HG02970 (cell line): ENCODE results near the gene SPPL2C.

Experiments
- ATAC-seq: cut with Tn5 transposase; IDR thresholded peaks from one replicate; pipeline ENCODE4 v1.9.1; 2021; ENCODE audit warnings: mild to moderate bottlenecking, moderate library complexity, moderate number of reproducible peaks; ENCODE audit not compliant: unreplicated experiment, low FRiP score

SPPL2C gene, protein sequence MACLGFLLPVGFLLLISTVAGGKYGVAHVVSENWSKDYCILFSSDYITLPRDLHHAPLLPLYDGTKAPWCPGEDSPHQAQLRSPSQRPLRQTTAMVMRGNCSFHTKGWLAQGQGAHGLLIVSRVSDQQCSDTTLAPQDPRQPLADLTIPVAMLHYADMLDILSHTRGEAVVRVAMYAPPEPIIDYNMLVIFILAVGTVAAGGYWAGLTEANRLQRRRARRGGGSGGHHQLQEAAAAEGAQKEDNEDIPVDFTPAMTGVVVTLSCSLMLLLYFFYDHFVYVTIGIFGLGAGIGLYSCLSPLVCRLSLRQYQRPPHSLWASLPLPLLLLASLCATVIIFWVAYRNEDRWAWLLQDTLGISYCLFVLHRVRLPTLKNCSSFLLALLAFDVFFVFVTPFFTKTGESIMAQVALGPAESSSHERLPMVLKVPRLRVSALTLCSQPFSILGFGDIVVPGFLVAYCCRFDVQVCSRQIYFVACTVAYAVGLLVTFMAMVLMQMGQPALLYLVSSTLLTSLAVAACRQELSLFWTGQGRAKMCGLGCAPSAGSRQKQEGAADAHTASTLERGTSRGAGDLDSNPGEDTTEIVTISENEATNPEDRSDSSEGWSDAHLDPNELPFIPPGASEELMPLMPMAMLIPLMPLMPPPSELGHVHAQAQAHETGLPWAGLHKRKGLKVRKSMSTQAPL

DNA sequence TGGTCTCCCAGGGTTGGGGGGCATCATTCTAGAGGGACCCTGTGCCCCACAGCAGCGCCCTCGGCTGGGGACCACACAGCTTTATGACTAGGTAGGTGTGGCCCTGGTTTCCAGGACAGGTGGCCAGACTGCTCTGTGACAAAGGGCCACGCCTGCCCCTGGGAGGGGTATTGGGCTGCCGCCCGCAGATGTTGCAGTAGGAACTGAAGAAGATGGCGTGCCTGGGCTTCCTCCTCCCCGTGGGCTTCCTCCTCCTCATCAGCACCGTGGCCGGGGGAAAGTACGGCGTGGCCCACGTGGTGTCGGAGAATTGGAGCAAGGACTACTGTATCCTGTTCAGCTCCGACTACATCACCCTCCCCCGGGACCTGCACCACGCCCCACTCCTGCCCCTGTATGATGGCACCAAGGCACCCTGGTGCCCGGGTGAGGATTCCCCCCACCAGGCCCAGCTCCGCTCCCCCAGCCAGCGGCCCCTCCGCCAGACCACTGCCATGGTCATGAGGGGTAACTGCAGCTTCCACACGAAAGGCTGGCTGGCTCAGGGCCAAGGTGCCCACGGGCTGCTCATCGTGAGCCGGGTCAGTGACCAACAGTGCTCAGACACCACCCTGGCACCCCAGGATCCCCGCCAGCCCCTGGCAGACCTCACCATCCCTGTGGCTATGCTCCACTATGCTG is at the start of gene SPPL2C:
SPPL2C (plus strand) TSS at position 187 of the 681 bp plus-strand sequence; CDS start at position 213, 26 bp downstream.
- no peak for ATAC-seq

DNA sequence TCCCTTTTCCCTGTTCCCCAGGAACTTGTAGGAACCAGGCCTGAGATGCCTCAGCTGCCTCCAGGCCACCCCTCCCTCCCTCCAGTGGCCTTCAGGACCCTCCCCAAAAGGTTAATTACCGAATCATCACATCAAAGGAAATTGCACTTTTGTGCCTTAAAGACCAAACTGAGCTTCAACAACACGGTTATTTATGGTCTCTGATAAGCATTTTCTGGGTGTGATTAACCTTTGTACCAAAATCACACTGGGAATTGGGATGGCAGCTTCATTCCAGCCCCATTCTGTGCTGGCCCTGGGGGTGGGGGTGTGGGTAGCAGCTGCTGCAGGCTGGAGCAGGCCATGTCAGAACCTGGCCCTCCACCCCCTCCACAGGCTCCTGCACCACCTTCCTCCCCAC is 43.9 kb upstream of the SPPL2C start:
- ATAC-seq: no peak

DNA sequence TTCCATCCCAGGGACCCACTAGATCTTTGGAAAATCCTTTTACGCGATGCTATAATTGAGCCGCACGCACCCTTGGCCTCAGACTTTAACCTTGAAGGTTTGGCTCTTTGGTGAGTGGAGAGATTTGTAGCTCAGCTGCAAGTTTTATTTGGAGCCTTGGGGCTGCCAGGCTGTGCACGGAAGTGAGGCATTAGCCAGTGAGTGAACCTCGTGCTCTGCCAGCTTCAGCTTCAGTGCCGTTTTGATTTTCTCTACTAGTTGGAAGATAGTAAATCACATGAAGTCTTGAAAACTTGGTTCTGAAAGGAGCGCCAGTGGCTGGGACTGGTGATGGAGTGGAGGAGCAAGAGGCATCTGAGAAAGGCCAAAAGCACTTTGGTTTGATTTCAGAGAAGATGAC is 43.3 kb upstream of the SPPL2C start:
- ATAC-seq: no peak

GRCh38 chr17:45808845-45809244 is 35.8 kb upstream of the SPPL2C start:
- no peak for ATAC-seq

GRCh38 chr17:45809499-45809898 is 35.2 kb upstream of the SPPL2C start:
- no peak for ATAC-seq

GRCh38 chr17:45812102-45812501 is 32.6 kb upstream of the SPPL2C start:
- no peak for ATAC-seq

DNA sequence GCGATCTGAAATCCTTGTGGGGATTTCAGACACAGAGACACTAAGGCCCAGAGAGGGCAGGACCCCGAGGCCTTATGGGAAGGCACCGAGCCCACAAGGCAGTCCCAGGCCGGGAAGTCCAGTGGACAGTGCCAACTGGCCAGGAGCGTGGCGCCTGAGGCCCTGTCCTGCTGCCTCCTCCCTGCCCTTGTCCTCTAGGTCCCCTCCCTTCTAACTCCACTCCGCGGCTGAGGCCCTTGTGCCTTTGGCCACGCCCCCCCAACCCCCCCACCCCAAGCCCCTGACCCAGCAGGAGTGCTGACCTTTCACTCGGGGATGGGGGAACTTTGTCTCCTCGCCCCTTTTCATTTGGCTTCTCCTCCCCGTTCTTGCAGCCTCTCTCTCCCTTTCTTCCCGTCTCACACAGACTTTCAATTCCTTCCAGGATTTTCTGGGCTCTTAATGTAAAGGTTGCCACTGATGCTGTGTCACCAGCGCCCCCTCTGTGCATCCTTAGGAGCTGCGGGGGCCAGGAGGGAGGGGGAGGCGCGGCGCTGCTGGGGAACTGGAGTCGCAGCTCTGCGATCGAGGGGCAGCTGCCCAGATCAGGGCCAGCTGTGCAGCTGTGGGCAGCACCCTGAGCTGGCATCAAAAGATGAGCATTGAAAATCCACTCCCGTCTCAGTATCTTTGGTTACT is 31.5 kb upstream of the SPPL2C start:
- ATAC-seq: no peak

DNA sequence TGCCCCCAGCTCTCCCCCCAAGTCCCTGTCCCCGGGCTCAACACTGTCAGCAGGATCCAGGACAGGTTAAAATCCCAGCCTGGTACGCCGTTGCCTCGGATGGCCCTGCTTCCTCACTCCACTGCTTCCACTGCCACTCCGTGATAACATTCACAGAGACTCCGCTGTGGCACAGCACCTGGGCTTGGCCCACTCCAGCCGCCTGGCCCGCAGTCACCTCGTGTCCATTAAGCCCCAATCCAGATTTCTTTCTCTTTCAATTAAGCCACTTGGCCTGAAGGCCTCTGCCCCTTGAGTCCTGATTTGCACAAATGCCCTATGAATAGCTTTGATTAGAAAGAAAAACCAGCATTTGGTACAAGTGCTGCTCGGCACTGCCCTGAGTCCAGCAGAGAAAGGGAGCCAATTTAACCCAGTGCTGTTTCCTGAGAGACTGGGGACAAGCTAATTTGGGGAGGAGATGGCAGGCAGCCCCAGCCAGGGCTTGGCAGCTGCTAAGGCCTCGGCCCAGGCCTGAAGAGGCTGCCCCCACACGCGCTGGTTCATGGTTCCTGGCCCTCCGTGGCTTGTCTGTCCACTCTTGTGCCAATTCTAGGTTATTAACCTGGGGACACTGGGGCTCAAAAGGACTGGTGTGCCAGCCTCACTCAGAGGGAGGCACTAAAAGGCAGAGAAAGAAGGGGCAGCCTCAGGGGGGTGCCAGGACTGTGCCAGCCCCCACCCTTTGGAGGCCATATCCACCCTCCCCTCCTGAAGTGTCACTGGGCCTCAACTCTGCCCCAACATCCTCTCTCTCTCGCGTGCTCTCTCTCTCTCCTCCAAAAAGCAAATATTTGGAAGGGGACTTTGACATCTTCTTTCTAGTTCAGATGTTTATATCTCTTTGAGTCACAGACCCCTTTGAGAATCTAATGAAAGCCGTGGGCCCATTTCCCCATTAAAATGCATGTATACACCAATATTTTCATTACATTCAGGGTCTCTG is 29.8 kb upstream of the SPPL2C start:
- no peak for ATAC-seq

- ATAC-seq: no peak
Observed at GRCh38 chr17:45815752-45816151, 28.9 kb upstream of the SPPL2C start.

- ATAC-seq: no peak
Observed at GRCh38 chr17:45818041-45818440, 26.6 kb upstream of the SPPL2C start.

GRCh38 chr17:45818699-45819098 is 26.0 kb upstream of the SPPL2C start:
- no peak for ATAC-seq

- no peak for ATAC-seq
Observed at GRCh38 chr17:45819632-45820031, 25.0 kb upstream of the SPPL2C start.

- no peak for ATAC-seq
Observed at GRCh38 chr17:45820052-45820780, 24.5 kb upstream of the SPPL2C start.

DNA sequence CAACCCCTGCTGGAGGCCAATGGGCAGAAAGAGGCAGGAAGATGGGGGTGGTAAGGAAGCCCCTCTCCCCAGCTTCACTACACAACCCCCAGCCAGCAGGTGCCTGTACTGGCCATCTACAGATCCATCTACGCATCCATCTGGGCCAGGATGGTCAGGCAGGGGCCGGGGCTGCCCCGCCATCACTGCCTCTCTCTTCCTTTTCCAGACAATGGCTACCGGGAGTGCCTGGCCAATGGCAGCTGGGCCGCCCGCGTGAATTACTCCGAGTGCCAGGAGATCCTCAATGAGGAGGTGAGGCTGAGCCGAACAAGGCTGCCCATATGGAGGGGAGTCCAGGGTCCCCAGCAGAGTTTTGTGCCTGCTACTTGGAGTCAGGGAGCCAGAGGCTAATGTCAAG is 23.5 kb upstream of the SPPL2C start:
- no peak for ATAC-seq

DNA sequence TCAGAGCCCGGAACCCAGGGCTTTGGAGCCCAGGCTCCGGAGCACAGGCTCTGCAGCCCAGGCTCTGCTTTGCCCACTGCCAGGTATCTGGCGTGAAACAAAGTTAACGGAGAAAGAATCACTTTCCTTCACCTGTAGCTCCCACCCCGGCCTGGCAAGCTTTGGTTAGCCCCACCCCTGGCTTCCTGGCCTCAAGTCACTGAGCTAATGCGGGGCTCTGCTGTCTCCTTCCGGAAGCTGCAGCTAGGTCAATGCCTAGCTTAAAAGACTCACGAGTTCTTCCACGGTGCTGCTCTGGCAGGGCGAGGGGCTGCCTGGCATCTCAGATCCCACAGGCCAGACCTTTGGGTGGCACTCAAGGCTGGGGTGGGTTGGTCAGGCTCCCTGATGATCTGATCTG is 21.1 kb upstream of the SPPL2C start:
- no peak for ATAC-seq

DNA sequence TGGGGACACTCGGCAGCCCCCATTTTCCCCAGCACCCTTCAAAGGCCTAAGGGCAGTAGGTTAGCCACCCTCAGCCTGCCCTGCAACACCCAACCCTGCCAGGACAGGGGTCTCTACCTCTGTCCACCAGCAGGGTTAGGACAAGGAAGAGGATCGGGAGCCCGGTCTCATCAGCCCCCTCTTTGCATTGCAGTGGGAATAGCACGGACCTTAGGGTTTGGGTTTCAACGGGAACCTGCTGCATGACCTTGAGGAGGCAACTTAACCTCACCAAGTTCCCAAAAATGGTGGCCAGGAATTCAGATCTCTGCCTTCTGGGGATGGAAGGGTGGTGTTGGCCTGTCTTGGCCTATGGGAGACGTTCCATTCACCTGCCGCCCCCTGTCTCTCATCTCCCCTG is 20.2 kb upstream of the SPPL2C start:
- ATAC-seq: no peak

- ATAC-seq: no peak
Observed at GRCh38 chr17:45824901-45825492, 19.7 kb upstream of the SPPL2C start.

GRCh38 chr17:45825792-45826191 is 18.9 kb upstream of the SPPL2C start:
- no peak for ATAC-seq
